ENCODE results near the gene RABEPK.
"Not testable (repeated sequence)": the region's sequence is repeated elsewhere in the genome, so short reads cannot be mapped to it uniquely, and the experiment has no call there.

Gene RABEPK

DNA sequence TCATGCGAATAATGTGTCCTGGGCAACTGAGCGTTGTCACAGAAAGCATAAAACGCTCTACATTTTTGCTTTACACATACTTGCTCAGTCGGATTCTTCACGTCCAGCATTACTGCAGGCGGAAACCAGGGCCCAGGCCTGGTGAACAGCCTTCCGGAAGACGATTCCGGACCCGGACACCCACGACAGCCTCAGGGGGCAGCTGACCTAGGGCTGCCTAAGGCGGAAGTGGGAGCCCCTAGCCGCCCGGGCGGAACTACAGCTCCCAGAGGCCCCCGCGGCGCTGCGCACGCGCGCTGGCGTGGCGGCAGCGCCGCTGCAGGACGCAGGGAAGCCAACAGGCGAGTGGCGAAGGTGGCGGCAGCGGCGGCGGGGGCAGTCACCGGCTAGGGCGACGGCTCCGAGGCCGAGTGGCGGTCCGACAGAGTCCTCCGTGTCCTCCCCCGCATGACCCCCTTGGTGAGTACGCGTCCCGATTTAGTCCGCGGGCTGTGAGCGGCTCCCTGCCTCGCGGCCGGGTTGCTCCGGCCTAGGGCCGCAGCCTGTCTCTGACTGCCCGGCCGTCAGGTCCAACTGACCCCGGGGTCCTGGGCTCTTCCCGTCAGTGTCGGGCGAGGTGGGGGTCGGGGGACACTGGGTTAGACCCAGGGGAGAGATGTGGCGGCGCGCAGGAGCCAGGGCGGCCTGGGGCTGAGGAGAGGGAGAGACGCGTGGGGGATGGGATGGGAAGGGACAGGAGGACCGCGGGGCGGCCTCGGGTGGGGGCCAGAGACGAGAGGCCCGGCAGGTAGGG lies 61.4 kb downstream of the RABEPK start, which contains the start of gene GAPVD1:
TSS of gene GAPVD1 (plus strand) at position 326 of the 793 bp plus-strand sequence. CDS start 37,096 bp downstream, outside the sequence.
- WGBS, 2 donors (ENCODE audit: extremely low coverage in 2 of 2, insufficient read length in 2 of 2, insufficient replicate concordance in 1 of 2): no CpG with 5 or more reads among the region's 72 CpGs

GRCh38 chr9:125262294-125262991 lies 62.1 kb downstream of the RABEPK start:
- Histone ChIP-seq H3K4me2 (ENCODE audit: insufficient read depth, low read length, poor library complexity, severe bottlenecking) (peak overlapping the region; percentile 79), H2BK5ac (ENCODE audit: low read length) (no peak overlapping the region), H4K8ac (ENCODE audit: low read depth, low read length) (no peak overlapping the region), H3K9me3 (replicated peaks in 1 of 2; ENCODE audit: control insufficient read depth in 2 of 2, insufficient read depth in 1 of 2, low read depth in 1 of 2, low read length in 2 of 2) (no peaks in the 10 kb centered on the region), H2BK12ac (ENCODE audit: low read length) (no peak overlapping the region), H3K4me1 (ENCODE audit: control insufficient read depth in 2 of 2, insufficient read depth in 1 of 2, low read depth in 1 of 2, low read length in 2 of 2) (peaks cover 0 to 2% of the 10 kb centered on the region in 2 donors), H3K9ac (ENCODE audit: low read depth, low read length, poor library complexity) (peak overlapping the region; percentile 96), H3K23ac (ENCODE audit: low read depth, low read length, poor library complexity) (peak overlapping the region; percentile 99), H2AK5ac (ENCODE audit: low read depth, low read length) (peak overlapping the region; percentile 58), H3K4me3 (ENCODE audit: low read length in 2 of 2) (peak overlapping the region; percentile 73 to 97), H4K91ac (ENCODE audit: low read depth, low read length, poor library complexity) (no peak overlapping the region), H2BK15ac (ENCODE audit: low read length) (no peak overlapping the region), H3K36me3 (replicated peaks in 1 of 2; ENCODE audit: control insufficient read depth in 2 of 2, insufficient read depth in 2 of 2, low read length in 2 of 2) (peaks cover 0 to 27% of the 10 kb centered on the region in 2 donors), H3K27ac (replicated peaks; ENCODE audit: low read length) (no peak overlapping the region), H3K27me3 (ENCODE audit: control insufficient read depth in 3 of 3, insufficient read depth in 3 of 3, low read depth in 1 of 3, low read length in 3 of 3) (no peaks in the 10 kb centered on the region), H3K14ac (ENCODE audit: low read length) (no peak overlapping the region), H2AFZ (ENCODE audit: low read length) (peak overlapping the region; percentile 89), H3K4ac (ENCODE audit: low read length) (no peak overlapping the region), H3K79me1 (ENCODE audit: low read depth, low read length) (peaks cover 8% of the 10 kb centered on the region), H2BK120ac (ENCODE audit: low read depth, low read length) (no peak overlapping the region), H3K18ac (ENCODE audit: low read length) (peak overlapping the region; percentile 95)
- DNase-seq (ENCODE audit: low spot score): no peak
- no CpG with 5 or more reads among the region's 11 CpGs for WGBS, 2 donors (ENCODE audit: extremely low coverage in 2 of 2, insufficient read length in 2 of 2, insufficient replicate concordance in 1 of 2)

More for the DNA sequence above, 61.4 kb downstream of the RABEPK start, which contains the start of gene GAPVD1:
- Histone ChIP-seq H3K27me3 (ENCODE audit: control insufficient read depth in 3 of 3, insufficient read depth in 3 of 3, low read depth in 1 of 3, low read length in 3 of 3) (no peaks in the 10 kb centered on the region), H3K36me3 (replicated peaks in 1 of 2; ENCODE audit: control insufficient read depth in 2 of 2, insufficient read depth in 2 of 2, low read length in 2 of 2) (peaks cover 0 to 21% of the 10 kb centered on the region in 2 donors), H2AK5ac (ENCODE audit: low read depth, low read length) (peak within 1 kb of the TSS; percentile 58), H2BK12ac (ENCODE audit: low read length) (no peak within 1 kb of the TSS), H3K4me1 (ENCODE audit: control insufficient read depth in 2 of 2, insufficient read depth in 1 of 2, low read depth in 1 of 2, low read length in 2 of 2) (peaks cover 0 to 2% of the 10 kb centered on the region in 2 donors), H2BK5ac (ENCODE audit: low read length) (peak within 1 kb of the TSS; percentile 35), H3K27ac (replicated peaks; ENCODE audit: low read length) (peak within 1 kb of the TSS; percentile 18), H3K79me1 (ENCODE audit: low read depth, low read length) (peaks cover 8% of the 10 kb centered on the region), H3K23ac (ENCODE audit: low read depth, low read length, poor library complexity) (peak within 1 kb of the TSS; percentile 99), H2AFZ (ENCODE audit: low read length) (peak within 1 kb of the TSS; percentile 89), H3K9me3 (replicated peaks in 1 of 2; ENCODE audit: control insufficient read depth in 2 of 2, insufficient read depth in 1 of 2, low read depth in 1 of 2, low read length in 2 of 2) (no peaks in the 10 kb centered on the region), H2BK15ac (ENCODE audit: low read length) (no peak within 1 kb of the TSS), H4K91ac (ENCODE audit: low read depth, low read length, poor library complexity) (no peak within 1 kb of the TSS), H3K4ac (ENCODE audit: low read length) (no peak within 1 kb of the TSS), H3K14ac (ENCODE audit: low read length) (peak within 1 kb of the TSS; percentile 97), H3K18ac (ENCODE audit: low read length) (peak within 1 kb of the TSS; percentile 95), H3K4me2 (ENCODE audit: insufficient read depth, low read length, poor library complexity, severe bottlenecking) (peak within 1 kb of the TSS; percentile 79), H3K4me3 (ENCODE audit: low read length in 2 of 2) (peak within 1 kb of the TSS; percentile 73 to 97), H4K8ac (ENCODE audit: low read depth, low read length) (no peak within 1 kb of the TSS), H3K9ac (ENCODE audit: low read depth, low read length, poor library complexity) (peak within 1 kb of the TSS; percentile 96), H2BK120ac (ENCODE audit: low read depth, low read length) (no peak within 1 kb of the TSS)
- DNase-seq (ENCODE audit: low spot score): peak; percentile 93

DNA sequence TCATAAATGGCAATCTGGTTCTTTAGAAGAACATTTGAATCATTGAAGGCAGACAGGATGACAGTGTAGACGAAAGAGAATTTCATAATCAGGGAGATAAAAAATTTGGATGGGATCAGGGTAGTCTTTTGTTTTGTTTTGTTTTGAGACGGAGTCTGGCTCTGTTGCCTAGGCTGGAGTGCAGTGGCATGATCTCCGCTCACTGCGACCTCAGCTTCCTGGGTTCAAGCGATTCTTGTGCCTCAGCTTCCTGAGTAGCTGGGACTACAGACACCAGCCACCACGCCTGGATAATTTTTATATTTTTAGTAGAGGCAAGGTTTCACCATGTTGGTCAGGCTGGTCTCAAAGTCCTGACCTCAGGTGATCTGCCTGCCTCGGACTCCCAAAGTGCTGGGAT lies 63.7 kb downstream of the RABEPK start:
- H3K4ac ChIP-seq (ENCODE audit: low read length); H3K27ac ChIP-seq (replicated peaks; ENCODE audit: low read length); H3K9ac ChIP-seq (ENCODE audit: low read depth, low read length, poor library complexity); H3K14ac ChIP-seq (ENCODE audit: low read length); H3K4me2 ChIP-seq (ENCODE audit: insufficient read depth, low read length, poor library complexity, severe bottlenecking); H2BK12ac ChIP-seq (ENCODE audit: low read length); H2AFZ ChIP-seq (ENCODE audit: low read length); H4K91ac ChIP-seq (ENCODE audit: low read depth, low read length, poor library complexity); H2BK120ac ChIP-seq (ENCODE audit: low read depth, low read length); H3K9me3 ChIP-seq (replicated peaks in 1 of 2; ENCODE audit: control insufficient read depth in 2 of 2, insufficient read depth in 1 of 2, low read depth in 1 of 2, low read length in 2 of 2); H4K8ac ChIP-seq (ENCODE audit: low read depth, low read length); H3K4me3 ChIP-seq (ENCODE audit: low read length in 2 of 2); H3K18ac ChIP-seq (ENCODE audit: low read length); H2BK15ac ChIP-seq (ENCODE audit: low read length); DNase-seq (ENCODE audit: low spot score); H3K23ac ChIP-seq (ENCODE audit: low read depth, low read length, poor library complexity); H3K79me1 ChIP-seq (ENCODE audit: low read depth, low read length); H3K4me1 ChIP-seq (ENCODE audit: control insufficient read depth in 2 of 2, insufficient read depth in 1 of 2, low read depth in 1 of 2, low read length in 2 of 2); H3K27me3 ChIP-seq (ENCODE audit: control insufficient read depth in 3 of 3, insufficient read depth in 3 of 3, low read depth in 1 of 3, low read length in 3 of 3); H2BK5ac ChIP-seq (ENCODE audit: low read length); H2AK5ac ChIP-seq (ENCODE audit: low read depth, low read length): not testable (repeated sequence)
- peaks cover 0 to 28% of the 10 kb centered on the region in 2 donors for H3K36me3 ChIP-seq (replicated peaks in 1 of 2; ENCODE audit: control insufficient read depth in 2 of 2, insufficient read depth in 2 of 2, low read length in 2 of 2)
- WGBS, 2 donors (ENCODE audit: extremely low coverage in 2 of 2, insufficient read length in 2 of 2, insufficient replicate concordance in 1 of 2): no CpG with 5 or more reads among the region's 7 CpGs

All from neuronal stem cell (in vitro differentiated cells).